Tibial nerve (tissue), 4 donors: Measurements from ENCODE around the gene NRSN1. TPM values are rescaled to one million over a fixed set of nuclear protein-coding genes. Genes with fewer than 3 reads are reported as not detected.

Source experiments
- DNase-seq, 2 donors: peaks; one replicate each; pipeline ENCODE4 v3.0.0-alpha.2; 2019; ENCODE audit warnings: low spot score in 2 of 2
- H3K27ac ChIP-seq, 4 donors: fragments of 200-600 bp; sonication (generic) in 3 of 4; one replicate each; pipeline ENCODE4 v1.5.1; 2017 to 2019; ENCODE audit warnings: mild to moderate bottlenecking in 1 of 4
- H3K27me3 ChIP-seq, 2 donors: fragments of 200-600 bp; sonication (generic) in 1 of 2; one replicate each; pipeline versions ENCODE4 v1.5.1 to v1.6.0; 2017 to 2019
- H3K36me3 ChIP-seq, 3 donors: fragments of 200-600 bp; sonication (generic); one replicate each; pipeline ENCODE4 v1.5.1; 2018 to 2019
- H3K4me1 ChIP-seq, 4 donors: fragments of 200-600 bp; sonication (generic) in 3 of 4; one replicate each; pipeline ENCODE4 v1.5.1; 2017 to 2019
- H3K4me3 ChIP-seq, 4 donors: fragments of 200-600 bp; sonication (generic) in 3 of 4; one replicate each; pipeline ENCODE4 v1.5.1; 2017 to 2019; ENCODE audit warnings: mild to moderate bottlenecking in 1 of 4, moderate library complexity in 1 of 4
- H3K9me3 ChIP-seq, 4 donors: fragments of 200-600 bp; sonication (generic) in 3 of 4; one replicate each; pipeline ENCODE4 v1.5.1; 2017 to 2019
- EP300 ChIP-seq, 2 donors: sonication (generic); formaldehyde crosslinking; IDR thresholded peaks; one replicate each; pipeline ENCODE4 v1.6.1; 2017; ENCODE audit warnings: antibody characterized with exemption in 2 of 2, mild to moderate bottlenecking in 1 of 2
- POLR2A ChIP-seq, 2 donors: fragments of 450-650 bp; IDR thresholded peaks; one replicate each; pipeline ENCODE4 v1.6.1; 2017; ENCODE audit warnings: antibody characterized with exemption in 2 of 2, mild to moderate bottlenecking in 2 of 2, moderate library complexity in 2 of 2
- WGBS, 2 donors: methylation state at CpG; one replicate each; pipeline ENCODE4 v1.1.5; 2018; 5-methylcytosine and 5-hydroxymethylcytosine counted together
- total RNA-seq, 4 donors: library from RNA; depleted of rRNA; stranded (reverse); fragments of >200 nt; gene quantifications; one replicate each; pipeline ENCODE4 v1.1.0, GENCODE V29; 2016
- TF ChIP-seq, protein P1 (sequence below), 5 experiments: fragments of 200-600 bp in 3 of 5; fragments of 450-650 bp in 2 of 5; sonication (generic) in 3 of 5; IDR thresholded peaks; one replicate each; pipeline ENCODE4 v1.5.1; 2016 to 2019; ENCODE audit warnings: antibody characterized with exemption in 5 of 5, mild to moderate bottlenecking in 3 of 5, moderate library complexity in 2 of 5

NRSN1 gene
- total RNA-seq, 4 donors from 2014 or later: not detected

DNA sequence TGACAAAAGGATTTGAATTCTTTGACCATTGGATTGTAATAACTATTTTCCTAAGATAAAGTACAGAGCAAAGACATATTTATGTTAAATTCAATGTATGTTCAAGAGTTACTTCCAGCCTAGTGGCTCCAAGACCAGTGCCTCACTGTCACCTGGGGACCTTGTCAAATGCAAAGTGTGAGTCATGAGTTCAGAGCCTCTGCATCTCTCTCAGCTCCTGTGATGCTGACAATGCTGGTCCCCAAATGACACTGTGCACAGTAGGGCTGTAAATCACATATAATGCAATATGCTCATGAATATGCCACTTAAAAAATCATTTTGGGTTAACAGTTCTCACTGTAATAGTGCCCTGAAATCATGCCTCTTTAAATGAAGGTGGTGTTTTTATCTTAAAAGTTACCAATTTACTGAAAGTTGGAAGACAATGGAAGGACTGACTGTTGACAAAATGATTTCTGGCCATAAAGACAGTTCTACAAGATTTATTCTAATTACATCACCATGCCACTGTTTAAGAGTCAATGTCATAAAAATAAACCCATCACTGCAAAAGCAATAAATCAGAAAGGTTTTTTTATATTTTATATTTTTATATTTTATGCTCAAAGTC, 62.1 kb downstream of the NRSN1 start:
- H3K27me3 ChIP-seq: no peaks in the 10 kb centered on the region
- TF ChIP-seq, protein P1, sequence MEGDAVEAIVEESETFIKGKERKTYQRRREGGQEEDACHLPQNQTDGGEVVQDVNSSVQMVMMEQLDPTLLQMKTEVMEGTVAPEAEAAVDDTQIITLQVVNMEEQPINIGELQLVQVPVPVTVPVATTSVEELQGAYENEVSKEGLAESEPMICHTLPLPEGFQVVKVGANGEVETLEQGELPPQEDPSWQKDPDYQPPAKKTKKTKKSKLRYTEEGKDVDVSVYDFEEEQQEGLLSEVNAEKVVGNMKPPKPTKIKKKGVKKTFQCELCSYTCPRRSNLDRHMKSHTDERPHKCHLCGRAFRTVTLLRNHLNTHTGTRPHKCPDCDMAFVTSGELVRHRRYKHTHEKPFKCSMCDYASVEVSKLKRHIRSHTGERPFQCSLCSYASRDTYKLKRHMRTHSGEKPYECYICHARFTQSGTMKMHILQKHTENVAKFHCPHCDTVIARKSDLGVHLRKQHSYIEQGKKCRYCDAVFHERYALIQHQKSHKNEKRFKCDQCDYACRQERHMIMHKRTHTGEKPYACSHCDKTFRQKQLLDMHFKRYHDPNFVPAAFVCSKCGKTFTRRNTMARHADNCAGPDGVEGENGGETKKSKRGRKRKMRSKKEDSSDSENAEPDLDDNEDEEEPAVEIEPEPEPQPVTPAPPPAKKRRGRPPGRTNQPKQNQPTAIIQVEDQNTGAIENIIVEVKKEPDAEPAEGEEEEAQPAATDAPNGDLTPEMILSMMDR (IDR thresholded peaks at IDR 0.05): no peak
- TF ChIP-seq EP300 (IDR thresholded peaks at IDR 0.05): no peak
- no peak for TF ChIP-seq POLR2A (IDR thresholded peaks at IDR 0.05)
- no peak overlapping the region for H3K27ac ChIP-seq
- no peak overlapping the region for H3K4me3 ChIP-seq
- no peaks in the 10 kb centered on the region for H3K36me3 ChIP-seq
- DNase-seq: no peak
- no peaks in the 10 kb centered on the region for H3K4me1 ChIP-seq
- H3K9me3 ChIP-seq: no peaks in the 10 kb centered on the region

DNA sequence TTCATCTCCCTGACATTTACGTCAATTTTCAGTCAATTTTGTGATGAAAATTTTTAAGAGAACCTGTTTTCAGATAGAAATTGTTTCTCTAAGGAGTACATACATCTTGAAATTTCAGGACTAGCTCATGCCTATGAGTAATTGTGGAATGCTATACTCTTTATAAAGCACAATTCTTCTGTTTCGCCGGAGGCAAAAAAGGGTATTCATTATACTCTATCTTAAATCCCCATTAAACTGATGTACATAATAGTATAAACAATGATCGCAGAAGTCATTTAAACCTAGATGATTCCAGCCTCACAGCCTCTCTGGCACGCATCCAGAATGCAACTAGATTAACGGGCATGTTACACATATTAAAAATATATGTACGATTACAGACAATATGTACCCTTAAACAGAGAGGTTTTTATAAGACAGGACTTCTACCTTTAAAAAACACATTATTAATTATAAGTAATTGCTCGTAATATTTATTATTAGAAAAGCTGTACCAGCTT, 62.6 kb downstream of the NRSN1 start:
- no peak for TF ChIP-seq POLR2A (IDR thresholded peaks at IDR 0.05)
- TF ChIP-seq, protein P1 (IDR thresholded peaks at IDR 0.05): no peak
- no peak for TF ChIP-seq EP300 (IDR thresholded peaks at IDR 0.05)
- H3K9me3 ChIP-seq: no peaks in the 10 kb centered on the region
- H3K27me3 ChIP-seq: no peaks in the 10 kb centered on the region
- no peak overlapping the region for H3K4me3 ChIP-seq
- WGBS, 2 donors: 51 to 52% methylated on average over 8 of the region's 8 CpGs
- no peak overlapping the region for H3K27ac ChIP-seq
- DNase-seq: no peak
- H3K36me3 ChIP-seq: no peaks in the 10 kb centered on the region
- H3K4me1 ChIP-seq: no peaks in the 10 kb centered on the region

DNA sequence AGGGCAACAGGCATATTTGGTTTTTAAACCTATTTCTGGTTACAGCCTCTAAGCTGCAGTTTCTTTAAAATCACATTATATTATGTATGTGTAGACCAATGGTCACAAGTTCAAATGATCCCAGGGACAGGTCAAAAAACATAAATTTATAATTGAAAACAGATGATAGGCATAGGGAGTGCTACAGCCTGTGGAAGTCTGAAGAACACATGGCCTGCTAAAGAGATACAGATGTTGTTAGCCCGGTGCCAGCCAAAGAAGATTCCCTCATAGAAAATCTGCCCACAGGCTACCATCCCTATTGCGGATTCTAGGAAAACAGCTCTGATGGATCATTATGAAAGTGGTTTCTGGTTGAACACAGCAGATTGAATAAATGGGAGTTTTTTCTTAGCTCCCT, 65.3 kb downstream of the NRSN1 start:
- 41 to 43% methylated on average over 2 of the region's 2 CpGs for WGBS, 2 donors
- H3K36me3 ChIP-seq: no peaks in the 10 kb centered on the region
- DNase-seq: no peak
- no peak for TF ChIP-seq POLR2A (IDR thresholded peaks at IDR 0.05)
- TF ChIP-seq EP300 (IDR thresholded peaks at IDR 0.05): no peak
- TF ChIP-seq, protein P1 (IDR thresholded peaks at IDR 0.05): no peak
- no peaks in the 10 kb centered on the region for H3K27me3 ChIP-seq
- H3K4me1 ChIP-seq: no peaks in the 10 kb centered on the region
- H3K27ac ChIP-seq: no peak overlapping the region
- no peak overlapping the region for H3K4me3 ChIP-seq
- no peaks in the 10 kb centered on the region for H3K9me3 ChIP-seq

DNA sequence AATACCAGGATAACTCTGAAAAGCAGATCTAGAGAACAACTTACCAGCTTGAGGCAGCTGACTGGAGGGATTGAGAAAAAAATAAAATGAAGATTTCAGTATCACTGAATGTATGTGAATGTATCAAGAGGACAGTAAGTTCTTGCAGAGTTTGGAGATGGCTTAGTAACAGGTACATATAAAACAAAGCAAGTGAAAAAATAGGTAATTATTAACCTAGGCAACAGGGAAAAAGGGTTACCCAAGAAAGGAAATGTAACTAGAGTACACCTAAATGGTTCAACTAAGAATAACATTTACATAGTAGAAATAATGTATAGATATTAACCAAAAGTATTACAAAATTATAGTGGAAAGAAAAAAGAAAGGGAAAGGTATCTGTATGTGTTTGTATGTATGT, 67.3 kb downstream of the NRSN1 start:
- H3K4me1 ChIP-seq: no peaks in the 10 kb centered on the region
- no peak overlapping the region for H3K27ac ChIP-seq
- H3K4me3 ChIP-seq: no peak overlapping the region

GRCh38 chr6:24194978-24195700, 69.1 kb downstream of the NRSN1 start:
- WGBS, 2 donors: 93 to 94% methylated on average over 2 of the region's 2 CpGs
- H3K4me1 ChIP-seq: no peaks in the 10 kb centered on the region
- H3K36me3 ChIP-seq: no peaks in the 10 kb centered on the region
- TF ChIP-seq EP300 (IDR thresholded peaks at IDR 0.05) (no peak), POLR2A (IDR thresholded peaks at IDR 0.05) (no peak)
- TF ChIP-seq, protein P1 (IDR thresholded peaks at IDR 0.05): no peak
- H3K4me3 ChIP-seq: no peak overlapping the region
- H3K9me3 ChIP-seq: no peaks in the 10 kb centered on the region
- no peak for DNase-seq
- H3K27ac ChIP-seq: no peak overlapping the region
- no peaks in the 10 kb centered on the region for H3K27me3 ChIP-seq

More for the DNA sequence above, 67.3 kb downstream of the NRSN1 start:
- H3K9me3 ChIP-seq: no peaks in the 10 kb centered on the region
- H3K36me3 ChIP-seq: no peaks in the 10 kb centered on the region
- DNase-seq: no peak
- no peak for TF ChIP-seq POLR2A (IDR thresholded peaks at IDR 0.05)
- TF ChIP-seq, protein P1 (IDR thresholded peaks at IDR 0.05): no peak
- no peak for TF ChIP-seq EP300 (IDR thresholded peaks at IDR 0.05)
- no peaks in the 10 kb centered on the region for H3K27me3 ChIP-seq
